ENCODE measurements around the gene CADPS2.

The CADPS2 gene

GRCh38 chr7:122302761-122303530 lies 583.3 kb downstream of the CADPS2 start:
- in situ Hi-C loops (cut with HindIII; ENCODE audit: low pct_ligation_motif_present, low sequenced_read_pairs) = no loop called here
- H3K36me3 ChIP-seq (replicated peaks) = no peaks in the 10 kb centered on the region
- H3K27ac ChIP-seq = no peak overlapping the region
- H3K4me3 ChIP-seq (ENCODE audit: low read depth, low read length) = no peak overlapping the region
- DNase-seq = no peak
- TF ChIP-seq CTCF (IDR thresholded peaks at IDR 0.05; ENCODE audit: low read depth, low read length, missing control alignments) = no peak
- H3K27me3 ChIP-seq (replicated peaks) = peaks cover 94% of the 10 kb centered on the region

GRCh38 chr7:122301858-122302760 lies 584.2 kb downstream of the CADPS2 start:
- Histone ChIP-seq H3K27me3 (replicated peaks) (peaks cover 93% of the 10 kb centered on the region), H3K36me3 (replicated peaks) (no peaks in the 10 kb centered on the region), H3K27ac (no peak overlapping the region), H3K4me3 (ENCODE audit: low read depth, low read length) (no peak overlapping the region)
- in situ Hi-C loops (cut with HindIII; ENCODE audit: low pct_ligation_motif_present, low sequenced_read_pairs) = no loop called here
- TF ChIP-seq CTCF (IDR thresholded peaks at IDR 0.05; ENCODE audit: low read depth, low read length, missing control alignments) = no peak
- no peak for DNase-seq

- no peak for DNase-seq
- H3K4me3 ChIP-seq (ENCODE audit: low read depth, low read length) = no peak overlapping the region
- H3K27me3 ChIP-seq (replicated peaks) = peaks cover 89% of the 10 kb centered on the region
- no peak for TF ChIP-seq CTCF (IDR thresholded peaks at IDR 0.05; ENCODE audit: low read depth, low read length, missing control alignments)
- in situ Hi-C loops (cut with HindIII; ENCODE audit: low pct_ligation_motif_present, low sequenced_read_pairs) = no loop called here
- no peak overlapping the region for H3K27ac ChIP-seq
- no peaks in the 10 kb centered on the region for H3K36me3 ChIP-seq (replicated peaks)
Observed at GRCh38 chr7:122300956-122301833, 585.1 kb downstream of the CADPS2 start.

- no peak overlapping the region for H3K27ac ChIP-seq
- no peak for DNase-seq
- in situ Hi-C loops (cut with HindIII; ENCODE audit: low pct_ligation_motif_present, low sequenced_read_pairs) = no loop called here
- no peak overlapping the region for H3K4me3 ChIP-seq (ENCODE audit: low read depth, low read length)
- H3K27me3 ChIP-seq (replicated peaks) = peaks cover 80% of the 10 kb centered on the region
- no peaks in the 10 kb centered on the region for H3K36me3 ChIP-seq (replicated peaks)
- no peak for TF ChIP-seq CTCF (IDR thresholded peaks at IDR 0.05; ENCODE audit: low read depth, low read length, missing control alignments)
Observed at GRCh38 chr7:122300211-122300932, 585.9 kb downstream of the CADPS2 start.

- Histone ChIP-seq H3K36me3 (replicated peaks) (no peaks in the 10 kb centered on the region), H3K27ac (no peak overlapping the region), H3K4me3 (ENCODE audit: low read depth, low read length) (no peak overlapping the region), H3K27me3 (replicated peaks) (peaks cover 76% of the 10 kb centered on the region)
- no peak for DNase-seq
- TF ChIP-seq CTCF (IDR thresholded peaks at IDR 0.05; ENCODE audit: low read depth, low read length, missing control alignments) = no peak
- in situ Hi-C loops (cut with HindIII; ENCODE audit: low pct_ligation_motif_present, low sequenced_read_pairs) = no loop called here
Observed at GRCh38 chr7:122299624-122300210, 586.5 kb downstream of the CADPS2 start.

Data from brain microvascular endothelial cell (primary cell).